ENCODE measurements around the gene MUC20.
"Not testable (repeated sequence)": the region's sequence is repeated elsewhere in the genome, so short reads cannot be mapped to it uniquely, and the experiment has no call there.

MUC20 gene

DNA sequence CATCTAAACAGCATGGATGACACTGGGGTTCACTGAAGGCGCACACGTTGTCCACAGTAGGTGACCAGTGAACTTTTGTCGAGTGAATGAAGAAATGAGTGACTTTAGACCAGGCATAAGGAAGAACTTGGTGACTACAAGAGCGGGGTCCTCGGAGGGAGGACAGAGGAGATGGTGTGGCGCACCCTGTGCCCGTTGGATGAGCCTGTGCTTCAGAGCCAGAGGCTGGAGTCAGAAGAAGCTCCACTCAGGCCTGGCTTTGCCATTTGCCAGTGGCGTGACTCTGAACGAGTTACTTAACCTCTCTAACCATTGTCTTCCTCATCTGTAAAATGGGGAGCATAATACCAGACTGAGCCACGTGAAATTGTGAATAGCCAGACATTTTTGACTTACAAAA is 48.8 kb downstream of the MUC20 start:
- no peak for DNase-seq (ENCODE audit: low read depth in 3 of 3, low spot score in 1 of 3)

DNA sequence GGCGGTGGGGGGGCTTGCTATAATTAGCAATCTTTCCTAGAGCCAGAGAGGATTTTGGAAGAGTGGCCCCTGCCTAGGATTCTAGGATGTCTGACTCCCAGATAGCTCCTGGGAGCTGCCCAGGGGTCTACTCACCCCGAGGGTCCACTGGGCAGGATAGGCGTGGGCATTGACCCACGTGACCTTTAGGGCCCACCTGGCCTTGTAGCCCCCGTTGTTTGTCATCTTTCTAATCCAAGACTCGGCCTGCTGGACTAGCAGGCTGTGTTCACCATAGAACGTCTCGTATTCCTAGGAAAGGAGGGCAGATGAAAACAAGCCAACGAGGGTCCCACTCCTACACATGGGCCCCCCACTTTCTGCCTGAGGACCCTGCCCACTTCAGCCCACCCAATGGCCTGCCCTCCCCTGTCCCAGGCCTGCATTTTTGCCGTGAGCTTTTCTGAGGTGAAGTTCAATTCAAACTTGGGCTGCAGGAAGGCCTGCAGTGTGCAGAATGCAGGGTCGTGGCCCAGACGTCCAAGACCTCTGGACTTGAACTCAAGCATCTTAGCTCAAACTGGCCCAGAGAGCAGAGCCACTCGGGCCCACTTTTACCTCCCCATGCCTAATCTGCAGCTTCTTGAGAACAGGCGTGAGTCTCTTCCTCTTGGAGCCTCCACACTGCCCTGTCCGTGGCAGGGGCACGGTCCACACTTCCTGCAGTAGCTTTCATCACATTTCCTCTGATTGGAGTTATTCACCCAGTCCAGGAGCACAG is 49.5 kb downstream of the MUC20 start:
- DNase-seq (ENCODE audit: low read depth in 3 of 3, low spot score in 1 of 3): no peak

GRCh38 chr3:195770841-195771645 is 50.3 kb downstream of the MUC20 start:
- not testable (repeated sequence) for DNase-seq (ENCODE audit: low read depth in 3 of 3, low spot score in 1 of 3)

GRCh38 chr3:195771646-195772300 is 51.0 kb downstream of the MUC20 start:
- no peak for DNase-seq (ENCODE audit: low read depth in 3 of 3, low spot score in 1 of 3)

DNA sequence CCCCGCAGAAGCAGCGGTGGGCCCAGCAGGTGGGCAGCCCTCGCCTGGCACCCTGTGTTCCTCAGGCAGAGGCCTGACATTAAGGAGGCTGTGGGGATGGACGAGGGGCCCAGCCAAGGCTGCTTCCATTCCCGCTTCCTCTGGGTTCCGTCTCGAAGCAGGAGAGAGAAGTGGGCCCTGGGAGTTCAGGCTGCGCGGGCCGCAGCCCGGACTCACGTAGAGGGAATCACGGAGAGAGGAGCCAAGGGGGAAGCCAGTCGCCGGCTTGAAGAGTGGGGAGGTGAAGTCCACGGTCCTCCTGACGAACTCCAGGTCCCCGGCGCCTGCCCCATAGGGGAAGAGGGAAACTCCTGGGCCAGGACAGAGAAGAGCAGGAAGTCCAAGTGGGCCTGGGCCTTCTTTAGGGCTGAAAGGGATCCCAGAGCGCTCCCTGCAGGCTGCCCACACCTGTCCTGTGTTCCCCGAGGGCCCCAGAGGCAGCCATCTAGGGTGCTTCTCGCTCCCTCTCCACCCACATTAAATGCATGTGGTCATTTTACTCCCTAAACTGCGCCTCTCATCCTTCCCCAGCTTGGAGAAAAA is 53.3 kb downstream of the MUC20 start:
- no peak for DNase-seq (ENCODE audit: low read depth in 3 of 3, low spot score in 1 of 3)

GRCh38 chr3:195774917-195775316 is 54.1 kb downstream of the MUC20 start:
- no peak for DNase-seq (ENCODE audit: low read depth in 3 of 3, low spot score in 1 of 3)

GRCh38 chr3:195777975-195778374 is 57.2 kb downstream of the MUC20 start:
- no peak for DNase-seq (ENCODE audit: low read depth in 3 of 3, low spot score in 1 of 3)

DNA sequence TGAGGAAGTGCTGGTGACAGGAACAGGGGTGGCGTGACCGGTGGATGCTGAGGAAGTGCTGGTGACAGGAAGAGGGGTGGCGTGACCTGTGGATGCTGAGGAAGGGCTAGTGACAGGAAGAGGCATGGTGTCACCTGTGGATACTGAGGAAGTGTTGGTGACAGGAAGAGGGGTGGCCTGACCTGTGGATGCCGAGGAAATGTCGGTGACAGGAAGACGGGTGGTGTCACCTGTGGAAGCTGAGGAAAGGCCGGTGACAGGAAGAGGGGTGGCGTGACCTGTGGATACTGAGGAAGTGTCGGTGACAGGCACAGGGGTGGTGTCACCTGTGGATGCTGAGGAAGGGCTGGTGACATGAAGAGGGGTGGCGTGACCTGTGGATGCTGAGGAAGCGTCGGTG is 60.5 kb downstream of the MUC20 start:
- not testable (repeated sequence) for DNase-seq (ENCODE audit: low read depth in 3 of 3, low spot score in 1 of 3)
